ENCODE data around the gene PDXK.

DNA sequence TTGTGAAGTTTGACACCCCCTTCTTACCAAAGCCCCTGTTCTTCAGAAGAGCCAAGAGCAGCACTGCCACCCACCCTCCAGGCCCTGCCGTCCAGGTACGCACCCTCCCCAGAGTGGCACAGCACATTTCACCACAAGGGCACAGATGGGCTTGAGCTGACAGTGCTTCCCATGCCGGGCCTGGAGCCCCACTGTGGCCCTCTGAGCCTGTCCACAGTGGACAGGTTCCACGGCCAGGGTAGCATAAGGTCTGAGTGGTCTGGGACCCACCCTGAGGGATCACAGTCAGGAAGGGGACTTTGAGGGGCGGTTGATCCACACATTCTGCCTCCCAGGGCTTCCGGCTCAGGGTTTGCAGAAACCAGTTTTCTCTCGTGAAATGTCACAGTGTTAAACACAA lies 28.6 kb upstream of the PDXK start:
- TF ChIP-seq CTCF (IDR thresholded peaks at IDR 0.05) (no peak), POLR2A (IDR thresholded peaks at IDR 0.05) (no peak)

Measured in testis (tissue), 2 donors.